ENCODE measurements around the gene ANHX.

GRCh38 chr12:133256321-133256720 lies 20.6 kb upstream of the ANHX start:
- no peak for TF ChIP-seq E2F1 (CRISPR knock-in tag; IDR thresholded peaks at IDR 0.05)
- TF ChIP-seq POLR2A (IDR thresholded peaks at IDR 0.05; ENCODE audit: insufficient read depth in 1 of 2, low read depth in 2 of 2, low read length in 2 of 2) = no peak
- no peak for TF ChIP-seq BCL6 (CRISPR knock-in tag; IDR thresholded peaks at IDR 0.05)
- TF ChIP-seq TBL1XR1 (IDR thresholded peaks at IDR 0.05; ENCODE audit: borderline replicate concordance, low read length, partially characterized antibody) = no peak
- no peak for TF ChIP-seq MYNN (CRISPR knock-in tag; IDR thresholded peaks at IDR 0.05; ENCODE audit: low read depth)
- no peak for TF ChIP-seq CREB1 (IDR thresholded peaks at IDR 0.05)
- no peak for TF ChIP-seq CREB1 (CRISPR knock-in tag; IDR thresholded peaks at IDR 0.05)
